Colonic mucosa (tissue), 4 donors: Measurements from ENCODE around the gene AUTS2. TPM values are rescaled to one million over a fixed set of nuclear protein-coding genes. Genes with fewer than 3 reads are reported as not detected.

ENCODE experiments used
- DNase-seq: peaks from one replicate; pipeline ENCODE4 v3.0.0-alpha.2; 2020
- H3K27ac ChIP-seq: fragments of 200-600 bp; one replicate; pipeline ENCODE4 v1.8.0; 2021
- H3K27me3 ChIP-seq: fragments of 200-600 bp; one replicate; pipeline ENCODE4 v1.8.0; 2021
- H3K36me3 ChIP-seq: fragments of 200-600 bp; one replicate; pipeline ENCODE4 v1.8.0; 2021
- H3K4me1 ChIP-seq: fragments of 200-600 bp; one replicate; pipeline ENCODE4 v1.8.0; 2021; ENCODE audit warnings: mild to moderate bottlenecking
- H3K4me3 ChIP-seq: fragments of 200-600 bp; one replicate; pipeline ENCODE4 v1.8.0; 2021
- H3K9ac ChIP-seq, 2 donors: one replicate each; pipeline ENCODE4 v1.7.0; 2013; ENCODE audit warnings: control low read depth in 2 of 2, low read depth in 2 of 2, low read length in 2 of 2
- H3K9me3 ChIP-seq: fragments of 200-600 bp; one replicate; pipeline ENCODE4 v1.8.0; 2021
- CTCF ChIP-seq: fragments of 200-600 bp; IDR thresholded peaks from one replicate; pipeline ENCODE4 v1.8.0; 2022; ENCODE audit warnings: antibody characterized with exemption, mild to moderate bottlenecking
- intact Hi-C: fragments of 100-400 bp; cut with DNase I; formaldehyde crosslinking; loops from one replicate; pipeline ENCODE4 v1.14.1; 2022
- total RNA-seq, 2 donors: library from RNA; stranded (reverse); fragmentation: NEBNext Ultra II Directional in 1 of 2; extraction: Animal tissue kit (Norgen Biotek cat#: 25700) in 1 of 2; gene quantifications; one replicate each; pipeline ENCODE4 v1.2.1, GENCODE V29; 2021
- donor health status: healthy.
- donor health status: DM: no; HTN: no; CAD: no.
- donor health status: DM: no; HTN: no; CAD: no.

AUTS2 gene
- total RNA-seq, 2 donors from 2014 or later, result 39.8 to 42.3 TPM

DNA sequence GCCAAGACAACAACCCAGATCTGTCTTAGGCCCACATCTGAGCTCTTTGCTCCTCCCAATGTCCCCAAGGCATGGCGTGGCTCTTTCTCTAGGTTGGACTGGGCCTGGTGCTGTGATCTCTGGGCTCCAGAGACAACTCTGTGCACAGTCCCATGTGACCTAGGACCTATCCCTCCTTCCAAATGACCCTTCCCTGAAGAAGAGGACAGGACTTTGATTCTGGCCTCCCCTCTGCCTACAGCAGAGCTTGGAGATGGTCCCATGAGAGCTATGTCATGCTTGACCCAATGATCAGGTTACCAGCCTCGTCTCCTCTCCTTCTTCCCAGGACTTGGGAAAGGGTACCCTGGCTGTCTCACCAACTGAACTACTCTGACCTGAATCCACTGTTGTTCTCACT, 1237.4 kb downstream of the AUTS2 start:
- H3K4me3 ChIP-seq, result no peak overlapping the region
- H3K4me1 ChIP-seq, result no peaks in the 10 kb centered on the region
- H3K9ac ChIP-seq, result no peak overlapping the region
- intact Hi-C loops, result no loop called here
- no peaks in the 10 kb centered on the region for H3K36me3 ChIP-seq
- no peak overlapping the region for H3K27ac ChIP-seq
- H3K27me3 ChIP-seq, result no peaks in the 10 kb centered on the region
- no peak for DNase-seq
- no peaks in the 10 kb centered on the region for H3K9me3 ChIP-seq
- TF ChIP-seq CTCF, result no peak

- Histone ChIP-seq H3K27ac (no peak overlapping the region), H3K9ac (no peak overlapping the region), H3K9me3 (no peaks in the 10 kb centered on the region), H3K27me3 (no peaks in the 10 kb centered on the region), H3K36me3 (no peaks in the 10 kb centered on the region), H3K4me3 (no peak overlapping the region), H3K4me1 (no peaks in the 10 kb centered on the region)
- intact Hi-C loops, result no loop called here
- DNase-seq, result no peak
- TF ChIP-seq CTCF, result no peak
These were observed 1238.0 kb downstream of the AUTS2 start for GRCh38 chr7:70836279-70836678.

- H3K27ac ChIP-seq, result no peak overlapping the region
- no peaks in the 10 kb centered on the region for H3K27me3 ChIP-seq
- no peaks in the 10 kb centered on the region for H3K4me1 ChIP-seq
- no peak for DNase-seq
- no peak overlapping the region for H3K9ac ChIP-seq
- TF ChIP-seq CTCF, result no peak
- H3K4me3 ChIP-seq, result no peak overlapping the region
- intact Hi-C loops, result no loop called here
- H3K9me3 ChIP-seq, result no peaks in the 10 kb centered on the region
- no peaks in the 10 kb centered on the region for H3K36me3 ChIP-seq
These were observed 1238.7 kb downstream of the AUTS2 start for GRCh38 chr7:70836946-70837345.

DNA sequence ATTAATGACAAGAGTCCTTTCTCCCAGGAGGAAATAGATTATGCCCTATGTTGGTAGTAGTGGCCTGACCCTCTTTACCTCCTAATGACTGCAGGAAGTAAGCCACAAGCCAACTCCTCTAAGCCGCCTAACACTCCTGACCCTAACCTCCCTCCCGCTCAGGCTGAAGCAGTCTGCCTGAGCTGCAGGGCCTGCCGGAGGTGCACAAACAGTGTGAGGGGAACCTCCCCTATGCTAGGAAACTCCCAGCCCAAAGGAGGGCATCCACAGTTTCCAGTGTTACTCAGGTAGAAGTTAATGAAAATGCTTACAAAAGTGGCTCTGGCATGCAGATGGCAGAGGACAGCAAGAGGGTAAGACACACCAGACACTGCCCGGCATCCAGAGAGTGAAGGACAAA, 1239.3 kb downstream of the AUTS2 start:
- H3K27me3 ChIP-seq, result no peaks in the 10 kb centered on the region
- TF ChIP-seq CTCF, result no peak
- no peak overlapping the region for H3K4me3 ChIP-seq
- H3K36me3 ChIP-seq, result no peaks in the 10 kb centered on the region
- H3K4me1 ChIP-seq, result no peaks in the 10 kb centered on the region
- H3K9me3 ChIP-seq, result no peaks in the 10 kb centered on the region
- no peak for DNase-seq
- intact Hi-C loops, result no loop called here
- H3K9ac ChIP-seq, result no peak overlapping the region
- H3K27ac ChIP-seq, result no peak overlapping the region

DNA sequence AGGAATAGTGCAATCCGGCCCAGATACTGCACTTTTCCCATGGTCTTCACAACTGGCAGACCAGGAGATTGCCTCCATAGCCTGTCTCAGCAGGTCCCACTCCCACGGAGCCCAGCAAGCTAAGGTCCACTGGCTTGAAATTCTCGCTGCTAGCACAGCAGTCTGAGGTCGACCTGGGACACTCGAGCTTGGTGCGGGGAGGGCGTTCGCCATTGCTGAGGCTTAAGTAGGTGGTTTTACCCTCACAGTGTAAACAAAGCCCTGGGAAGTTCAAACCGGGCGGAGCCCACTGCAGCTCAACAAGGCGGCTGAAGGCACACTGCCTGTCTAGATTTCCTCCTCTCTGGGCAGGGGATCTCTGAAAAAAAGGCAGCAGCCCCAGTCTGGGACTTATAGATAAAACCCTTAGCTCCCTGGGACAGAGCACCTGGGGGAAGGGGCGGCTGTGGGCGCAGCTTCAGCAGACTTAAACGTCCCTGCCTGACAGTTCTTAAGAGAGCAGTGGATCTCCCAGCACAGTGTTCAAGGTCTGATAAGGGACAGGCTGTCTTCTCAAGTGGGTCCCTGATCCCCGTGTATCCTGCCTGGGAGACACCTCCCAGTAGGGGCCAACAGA, 1240.1 kb downstream of the AUTS2 start:
- Histone ChIP-seq H3K9me3 (no peaks in the 10 kb centered on the region), H3K4me1 (no peaks in the 10 kb centered on the region), H3K36me3 (no peaks in the 10 kb centered on the region), H3K27ac (no peak overlapping the region), H3K9ac (no peak overlapping the region), H3K27me3 (no peaks in the 10 kb centered on the region), H3K4me3 (no peak overlapping the region)
- intact Hi-C loops, result no loop called here
- TF ChIP-seq CTCF, result no peak
- DNase-seq, result no peak
